HepG2 (cell line): ENCODE measurements around the gene HARS2. TPM values are rescaled to one million over a fixed set of nuclear protein-coding genes. Genes with fewer than 3 reads are reported as not detected.

Experiments
- ARHGAP35 ChIP-seq: sonication (generic); formaldehyde crosslinking; IDR thresholded peaks from 2 replicates; pipeline ENCODE4 v1.9.0; 2022; ENCODE audit warnings: mild to moderate bottlenecking, inconsistent platforms, moderate library complexity, missing genetic modification reagents, borderline replicate concordance
- BHLHE40 ChIP-seq: IDR thresholded peaks from 2 replicates; pipeline ENCODE4 v1.6.1; 2011; ENCODE audit warnings: low read length, improper control_type of control experiment
- BRD4 ChIP-seq: sonication (generic); formaldehyde crosslinking; IDR thresholded peaks from 2 replicates; pipeline ENCODE4 v1.4.0; 2020; ENCODE audit warnings: missing genetic modification reagents
- CC2D1A ChIP-seq: sonication (generic); formaldehyde crosslinking; IDR thresholded peaks from 2 replicates; pipeline ENCODE4 v1.8.1; 2023; ENCODE audit warnings: mild to moderate bottlenecking, missing genetic modification reagents
- SP4 ChIP-seq: sonication (generic); formaldehyde crosslinking; IDR thresholded peaks from 2 replicates; pipeline ENCODE4 v1.8.1; 2023; ENCODE audit warnings: mild to moderate bottlenecking, missing genetic modification reagents
- ZFP36 ChIP-seq: fragments of 150-350 bp; IDR thresholded peaks from 2 replicates; pipeline ENCODE4 v1.6.1; 2018; ENCODE audit warnings: borderline replicate concordance, low read length, low read depth; ENCODE audit not compliant: partially characterized antibody
- ZFP82 ChIP-seq: sonication (generic); formaldehyde crosslinking; IDR thresholded peaks from 2 replicates; pipeline ENCODE4 v1.5.1; 2020; ENCODE audit warnings: mild to moderate bottlenecking, missing genetic modification reagents, borderline replicate concordance
- ZKSCAN5 ChIP-seq: sonication (generic); formaldehyde crosslinking; IDR thresholded peaks from 2 replicates; pipeline ENCODE4 v1.5.1; 2020; ENCODE audit warnings: mild to moderate bottlenecking, missing genetic modification reagents
- ZMYM3 ChIP-seq: sonication (generic); formaldehyde crosslinking; IDR thresholded peaks from 2 replicates; pipeline ENCODE4 v1.5.1; 2020; ENCODE audit warnings: mild to moderate bottlenecking, missing genetic modification reagents
- ZNF350 ChIP-seq: sonication (generic); formaldehyde crosslinking; IDR thresholded peaks from 2 replicates; pipeline ENCODE4 v1.4.0; 2020; ENCODE audit warnings: mild to moderate bottlenecking, low read depth, missing genetic modification reagents, borderline replicate concordance
- ZNF484 ChIP-seq: sonication (generic); formaldehyde crosslinking; IDR thresholded peaks from 2 replicates; pipeline ENCODE4 v1.5.1; 2020; ENCODE audit warnings: mild to moderate bottlenecking, low read depth, missing genetic modification reagents, borderline replicate concordance
- ZNF543 ChIP-seq: sonication (generic); formaldehyde crosslinking; IDR thresholded peaks from 2 replicates; pipeline ENCODE4 v1.4.0; 2020; ENCODE audit warnings: mild to moderate bottlenecking, missing genetic modification reagents
- ZNF558 ChIP-seq: sonication (generic); formaldehyde crosslinking; IDR thresholded peaks from 2 replicates; pipeline ENCODE4 v1.9.0; 2022; ENCODE audit warnings: mild to moderate bottlenecking, missing genetic modification reagents, borderline replicate concordance
- ZNF577 ChIP-seq: sonication (generic); formaldehyde crosslinking; IDR thresholded peaks from 2 replicates; pipeline ENCODE4 v1.4.0; 2020; ENCODE audit warnings: mild to moderate bottlenecking, low read depth, missing genetic modification reagents, borderline replicate concordance
- ZNF589 ChIP-seq: sonication (generic); formaldehyde crosslinking; conservative IDR thresholded peaks from 2 replicates; pipeline ENCODE4 v1.8.0; 2022; ENCODE audit warnings: mild to moderate bottlenecking, moderate library complexity, missing genetic modification reagents
- ZNF713 ChIP-seq: sonication (generic); formaldehyde crosslinking; IDR thresholded peaks from 2 replicates; pipeline ENCODE4 v1.4.0; 2020; ENCODE audit warnings: mild to moderate bottlenecking, missing genetic modification reagents
- ZNF775 ChIP-seq: sonication (generic); formaldehyde crosslinking; IDR thresholded peaks from 2 replicates; pipeline ENCODE4 v1.4.0; 2020; ENCODE audit warnings: missing genetic modification reagents, mild to moderate bottlenecking, moderate library complexity, borderline replicate concordance
- ZSCAN21 ChIP-seq: sonication (generic); formaldehyde crosslinking; IDR thresholded peaks from 2 replicates; pipeline ENCODE4 v1.8.0; 2022; ENCODE audit warnings: mild to moderate bottlenecking, missing genetic modification reagents, moderate library complexity, borderline replicate concordance
- ZZZ3 ChIP-seq: sonication (generic); formaldehyde crosslinking; IDR thresholded peaks from 2 replicates; pipeline ENCODE4 v1.4.0; 2020; ENCODE audit warnings: missing genetic modification reagents, mild to moderate bottlenecking, borderline replicate concordance
- polyA plus RNA-seq, 8 experiments: library from polyadenylated mRNA; depleted of rRNA in 3 of 8; stranded (reverse) in 7 of 8; unstranded in 1 of 8; fragments of >200 nt; fragmentation: Illumina TruSeq in 4 of 8; extraction: Trizol in 4 of 8; gene quantifications; 2 replicates each; pipeline versions ENCODE4 v1.2.1 to v1.2.3, GENCODE V29; 2011 to 2016; ENCODE audit warnings: low read depth in 4 of 8, missing spikeins in 1 of 8, mixed read lengths in 1 of 8; ENCODE audit not compliant: insufficient read depth in 1 of 8
- total RNA-seq, 5 experiments: library from RNA; depleted of rRNA; stranded (reverse); fragments of >200 nt; fragmentation: Illumina TruSeq; extraction: Trizol; gene quantifications; 2 replicates each; pipeline ENCODE4 v1.2.3, GENCODE V29; 2016; ENCODE audit warnings: low read depth in 1 of 5
- TF ChIP-seq, protein P1 (sequence below): conservative IDR thresholded peaks from 2 replicates; pipeline ENCODE4 v1.6.1; 2018; ENCODE audit warnings: missing genetic modification reagents
- TF ChIP-seq, protein P2 (sequence below): sonication (generic); formaldehyde crosslinking; IDR thresholded peaks from 2 replicates; pipeline ENCODE4 v1.4.0; 2020; ENCODE audit warnings: missing genetic modification reagents
- TF ChIP-seq, protein P3 (sequence below): sonication (generic); formaldehyde crosslinking; IDR thresholded peaks from 2 replicates; pipeline ENCODE4 v1.4.0; 2020; ENCODE audit warnings: missing genetic modification reagents

Gene HARS2
- total and polyA plus RNA-seq, 2 of the 13 experiments (the other 11 are each of a cell fraction or from before 2014, with no cell fraction given) = 17.9 to 25.8 TPM

DNA sequence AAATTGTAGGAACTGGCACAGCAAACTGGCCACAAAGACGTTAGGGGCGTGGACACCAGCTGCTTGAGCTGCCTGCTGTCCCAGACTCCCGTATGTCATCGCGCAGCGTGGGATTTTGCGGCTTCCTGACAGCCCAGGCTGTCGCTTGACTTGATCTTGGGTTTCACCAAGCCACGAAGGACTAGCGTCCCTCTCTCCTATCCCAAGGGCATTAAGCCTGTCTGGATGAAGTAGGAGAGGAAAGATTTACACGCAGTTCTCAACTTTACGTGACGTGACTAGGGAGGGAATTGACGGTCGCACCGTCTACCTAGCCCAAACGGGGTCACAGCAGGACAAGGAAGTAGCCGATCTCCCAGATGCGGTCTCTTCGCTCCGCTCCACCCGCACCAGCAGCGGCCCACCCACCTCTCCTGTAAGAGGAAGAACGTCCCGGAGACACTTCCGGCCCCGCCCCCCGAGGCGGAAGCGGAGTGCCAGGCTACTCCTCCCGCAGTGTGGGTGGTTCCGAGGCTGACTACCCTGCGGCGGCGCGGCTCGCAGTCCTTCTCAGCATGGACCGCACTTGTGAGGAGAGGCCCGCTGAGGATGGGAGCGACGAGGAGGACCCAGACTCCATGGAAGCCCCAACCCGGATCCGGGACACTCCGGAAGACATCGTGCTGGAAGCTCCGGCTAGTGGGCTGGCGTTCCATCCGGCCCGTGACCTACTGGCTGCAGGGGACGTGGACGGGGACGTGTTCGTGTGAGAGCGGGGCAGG is 26.7 kb upstream of the HARS2 start, which contains the start of gene WDR55 (continued):
- TF ChIP-seq ZNF589 (CRISPR knock-in tag) (peak; percentile 85; the same call in 1 of the 2 replicates), ZNF484 (CRISPR knock-in tag) (no peak), ZNF577 (CRISPR knock-in tag) (no peak), ZKSCAN5 (no peak), ZFP82 (no peak), BRD4 (CRISPR knock-in tag) (no peak), ZNF713 (CRISPR knock-in tag) (no peak), ZNF543 (CRISPR knock-in tag) (peak; percentile 61; the same call in 1 of the 2 replicates), ZMYM3 (no peak), ARHGAP35 (CRISPR knock-in tag) (peak; percentile 63; the same call in 1 of the 2 replicates), ZZZ3 (CRISPR knock-in tag) (0 out of 2 replicates have a peak, but pooled peaks have one; percentile 46), ZNF558 (CRISPR knock-in tag) (peak; percentile 88; the same call in 1 of the 2 replicates), ZNF775 (CRISPR knock-in tag) (no peak), ZSCAN21 (CRISPR knock-in tag) (no peak; the same call in 1 of the 2 replicates), ZFP36 (no peak), SP4 (CRISPR knock-in tag) (peak; percentile 89), ZNF350 (CRISPR knock-in tag) (peak; percentile 77), CC2D1A (CRISPR knock-in tag) (no peak), BHLHE40 (0 out of 2 replicates have a peak, but pooled peaks have one; percentile 39)
- TF ChIP-seq, protein P1, sequence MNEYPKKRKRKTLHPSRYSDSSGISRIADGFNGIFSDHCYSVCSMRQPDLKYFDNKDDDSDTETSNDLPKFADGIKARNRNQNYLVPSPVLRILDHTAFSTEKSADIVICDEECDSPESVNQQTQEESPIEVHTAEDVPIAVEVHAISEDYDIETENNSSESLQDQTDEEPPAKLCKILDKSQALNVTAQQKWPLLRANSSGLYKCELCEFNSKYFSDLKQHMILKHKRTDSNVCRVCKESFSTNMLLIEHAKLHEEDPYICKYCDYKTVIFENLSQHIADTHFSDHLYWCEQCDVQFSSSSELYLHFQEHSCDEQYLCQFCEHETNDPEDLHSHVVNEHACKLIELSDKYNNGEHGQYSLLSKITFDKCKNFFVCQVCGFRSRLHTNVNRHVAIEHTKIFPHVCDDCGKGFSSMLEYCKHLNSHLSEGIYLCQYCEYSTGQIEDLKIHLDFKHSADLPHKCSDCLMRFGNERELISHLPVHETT (CRISPR knock-in tag) = 0 out of 2 replicates have a peak, but pooled peaks have one; percentile 36
- TF ChIP-seq, protein P2, sequence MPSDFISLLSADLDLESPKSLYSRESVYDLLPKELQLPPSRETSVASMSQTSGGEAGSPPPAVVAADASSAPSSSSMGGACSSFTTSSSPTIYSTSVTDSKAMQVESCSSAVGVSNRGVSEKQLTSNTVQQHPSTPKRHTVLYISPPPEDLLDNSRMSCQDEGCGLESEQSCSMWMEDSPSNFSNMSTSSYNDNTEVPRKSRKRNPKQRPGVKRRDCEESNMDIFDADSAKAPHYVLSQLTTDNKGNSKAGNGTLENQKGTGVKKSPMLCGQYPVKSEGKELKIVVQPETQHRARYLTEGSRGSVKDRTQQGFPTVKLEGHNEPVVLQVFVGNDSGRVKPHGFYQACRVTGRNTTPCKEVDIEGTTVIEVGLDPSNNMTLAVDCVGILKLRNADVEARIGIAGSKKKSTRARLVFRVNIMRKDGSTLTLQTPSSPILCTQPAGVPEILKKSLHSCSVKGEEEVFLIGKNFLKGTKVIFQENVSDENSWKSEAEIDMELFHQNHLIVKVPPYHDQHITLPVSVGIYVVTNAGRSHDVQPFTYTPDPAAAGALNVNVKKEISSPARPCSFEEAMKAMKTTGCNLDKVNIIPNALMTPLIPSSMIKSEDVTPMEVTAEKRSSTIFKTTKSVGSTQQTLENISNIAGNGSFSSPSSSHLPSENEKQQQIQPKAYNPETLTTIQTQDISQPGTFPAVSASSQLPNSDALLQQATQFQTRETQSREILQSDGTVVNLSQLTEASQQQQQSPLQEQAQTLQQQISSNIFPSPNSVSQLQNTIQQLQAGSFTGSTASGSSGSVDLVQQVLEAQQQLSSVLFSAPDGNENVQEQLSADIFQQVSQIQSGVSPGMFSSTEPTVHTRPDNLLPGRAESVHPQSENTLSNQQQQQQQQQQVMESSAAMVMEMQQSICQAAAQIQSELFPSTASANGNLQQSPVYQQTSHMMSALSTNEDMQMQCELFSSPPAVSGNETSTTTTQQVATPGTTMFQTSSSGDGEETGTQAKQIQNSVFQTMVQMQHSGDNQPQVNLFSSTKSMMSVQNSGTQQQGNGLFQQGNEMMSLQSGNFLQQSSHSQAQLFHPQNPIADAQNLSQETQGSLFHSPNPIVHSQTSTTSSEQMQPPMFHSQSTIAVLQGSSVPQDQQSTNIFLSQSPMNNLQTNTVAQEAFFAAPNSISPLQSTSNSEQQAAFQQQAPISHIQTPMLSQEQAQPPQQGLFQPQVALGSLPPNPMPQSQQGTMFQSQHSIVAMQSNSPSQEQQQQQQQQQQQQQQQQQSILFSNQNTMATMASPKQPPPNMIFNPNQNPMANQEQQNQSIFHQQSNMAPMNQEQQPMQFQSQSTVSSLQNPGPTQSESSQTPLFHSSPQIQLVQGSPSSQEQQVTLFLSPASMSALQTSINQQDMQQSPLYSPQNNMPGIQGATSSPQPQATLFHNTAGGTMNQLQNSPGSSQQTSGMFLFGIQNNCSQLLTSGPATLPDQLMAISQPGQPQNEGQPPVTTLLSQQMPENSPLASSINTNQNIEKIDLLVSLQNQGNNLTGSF = no peak
- TF ChIP-seq, protein P3, sequence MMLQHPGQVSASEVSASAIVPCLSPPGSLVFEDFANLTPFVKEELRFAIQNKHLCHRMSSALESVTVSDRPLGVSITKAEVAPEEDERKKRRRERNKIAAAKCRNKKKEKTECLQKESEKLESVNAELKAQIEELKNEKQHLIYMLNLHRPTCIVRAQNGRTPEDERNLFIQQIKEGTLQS = peak; percentile 24; the same call in 1 of the 2 replicates
